ENCODE results near the gene COL21A1.

Gene COL21A1

GRCh38 chr6:56242346-56242745 lies 5.0 kb downstream of the COL21A1 start:
- no peaks in the 10 kb centered on the region for H3K27me3 Mint-ChIP-seq
- ATAC-seq (replicated peaks; ENCODE audit: extremely low read depth, poor library complexity, severe bottlenecking) = no peak
- no peak overlapping the region for H3K4me3 Mint-ChIP-seq
- no peaks in the 10 kb centered on the region for H3K36me3 Mint-ChIP-seq (ENCODE audit: insufficient read depth)
- H3K9me3 Mint-ChIP-seq = no peaks in the 10 kb centered on the region
- no peak for DNase-seq (ENCODE audit: low spot score in 2 of 2)
- no peak overlapping the region for H3K27ac Mint-ChIP-seq (ENCODE audit: low read depth)
- no peaks in the 10 kb centered on the region for H3K4me1 Mint-ChIP-seq

DNA sequence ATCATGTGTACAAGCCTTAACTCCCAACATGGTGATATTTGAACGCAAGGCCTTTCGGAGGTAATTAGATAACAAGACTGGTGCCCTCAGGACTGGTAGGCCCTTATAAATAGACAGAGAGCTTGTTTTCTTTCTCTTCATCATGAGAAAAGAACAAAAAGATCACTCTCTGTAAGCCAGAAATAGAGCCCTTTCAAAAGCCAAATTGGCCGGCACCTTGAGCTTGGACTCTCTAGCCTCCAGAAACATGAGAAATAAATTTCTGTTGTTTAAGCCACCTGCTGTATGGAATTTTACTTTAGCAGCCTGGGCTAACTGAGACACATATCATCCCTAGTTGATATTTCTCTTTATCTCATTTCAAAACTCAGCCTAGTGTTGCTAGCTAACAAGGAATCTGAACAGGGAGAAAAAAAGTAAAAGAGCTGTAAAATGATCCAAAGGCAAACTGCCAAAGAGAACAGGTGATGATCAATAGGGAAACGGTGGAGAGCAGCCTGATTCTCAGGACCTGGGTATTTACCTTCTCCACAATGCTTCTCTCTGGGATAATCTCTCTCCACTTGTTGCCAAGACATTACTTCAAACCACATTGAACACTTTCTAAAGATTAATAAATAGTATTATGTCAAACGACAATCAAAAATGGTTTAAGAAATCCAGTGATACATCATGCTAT lies 6.1 kb downstream of the COL21A1 start:
- no peaks in the 10 kb centered on the region for H3K4me1 Mint-ChIP-seq
- H3K9me3 Mint-ChIP-seq = no peaks in the 10 kb centered on the region
- H3K4me3 Mint-ChIP-seq = no peak overlapping the region
- no peak overlapping the region for H3K27ac Mint-ChIP-seq (ENCODE audit: low read depth)
- no peaks in the 10 kb centered on the region for H3K27me3 Mint-ChIP-seq
- DNase-seq (ENCODE audit: low spot score in 2 of 2) = no peak
- no peak for ATAC-seq (replicated peaks; ENCODE audit: extremely low read depth, poor library complexity, severe bottlenecking)
- H3K36me3 Mint-ChIP-seq (ENCODE audit: insufficient read depth) = no peaks in the 10 kb centered on the region

DNA sequence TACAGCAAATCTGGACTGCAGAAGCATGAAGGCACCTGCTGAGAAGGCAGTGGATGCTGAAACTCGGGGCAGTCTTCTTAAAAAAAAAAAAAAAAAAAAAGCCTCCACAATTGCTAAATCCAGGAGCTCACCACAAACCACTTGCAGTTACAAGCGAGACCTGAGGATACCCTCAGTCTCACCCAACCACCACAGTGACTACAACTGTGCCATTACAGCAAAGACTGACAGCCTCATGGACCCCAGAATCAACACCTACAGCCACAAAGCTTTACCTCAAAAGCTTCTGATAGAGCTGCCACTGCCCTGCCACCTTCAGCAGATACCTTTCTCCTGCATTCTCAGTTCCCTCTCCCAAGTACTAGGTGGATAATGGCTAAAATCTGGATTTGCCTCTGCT lies 9.0 kb downstream of the COL21A1 start:
- H3K4me3 Mint-ChIP-seq = no peak overlapping the region
- H3K9me3 Mint-ChIP-seq = peaks cover 9% of the 10 kb centered on the region
- H3K4me1 Mint-ChIP-seq = no peaks in the 10 kb centered on the region
- no peaks in the 10 kb centered on the region for H3K36me3 Mint-ChIP-seq (ENCODE audit: insufficient read depth)
- ATAC-seq (replicated peaks; ENCODE audit: extremely low read depth, poor library complexity, severe bottlenecking) (no peak), DNase-seq (ENCODE audit: low spot score in 2 of 2) (no peak)
- H3K27ac Mint-ChIP-seq (ENCODE audit: low read depth) = no peak overlapping the region
- H3K27me3 Mint-ChIP-seq = no peaks in the 10 kb centered on the region

- Mint-ChIP-seq H3K36me3 (ENCODE audit: insufficient read depth) (no peaks in the 10 kb centered on the region), H3K27ac (ENCODE audit: low read depth) (no peak overlapping the region), H3K27me3 (no peaks in the 10 kb centered on the region), H3K4me1 (no peaks in the 10 kb centered on the region), H3K4me3 (no peak overlapping the region), H3K9me3 (peaks cover 9% of the 10 kb centered on the region)
- ATAC-seq (replicated peaks; ENCODE audit: extremely low read depth, poor library complexity, severe bottlenecking) (no peak), DNase-seq (ENCODE audit: low spot score in 2 of 2) (no peak)
Observed at GRCh38 chr6:56235245-56235644, 12.1 kb downstream of the COL21A1 start.

- no peak overlapping the region for H3K4me3 Mint-ChIP-seq
- no peaks in the 10 kb centered on the region for H3K27me3 Mint-ChIP-seq
- H3K27ac Mint-ChIP-seq (ENCODE audit: low read depth) = no peak overlapping the region
- H3K4me1 Mint-ChIP-seq = no peaks in the 10 kb centered on the region
- no peaks in the 10 kb centered on the region for H3K36me3 Mint-ChIP-seq (ENCODE audit: insufficient read depth)
- DNase-seq (ENCODE audit: low spot score in 2 of 2) = no peak
- H3K9me3 Mint-ChIP-seq = peaks cover 18% of the 10 kb centered on the region
- no peak for ATAC-seq (replicated peaks; ENCODE audit: extremely low read depth, poor library complexity, severe bottlenecking)
Observed at GRCh38 chr6:56232436-56232835, 14.9 kb downstream of the COL21A1 start.

- H3K27me3 Mint-ChIP-seq = no peaks in the 10 kb centered on the region
- ATAC-seq (replicated peaks; ENCODE audit: extremely low read depth, poor library complexity, severe bottlenecking) (no peak), DNase-seq (ENCODE audit: low spot score in 2 of 2) (no peak)
- H3K36me3 Mint-ChIP-seq (ENCODE audit: insufficient read depth) = no peaks in the 10 kb centered on the region
- H3K27ac Mint-ChIP-seq (ENCODE audit: low read depth) = no peak overlapping the region
- no peak overlapping the region for H3K4me3 Mint-ChIP-seq
- no peaks in the 10 kb centered on the region for H3K4me1 Mint-ChIP-seq
- peaks cover 18% of the 10 kb centered on the region for H3K9me3 Mint-ChIP-seq
Observed at GRCh38 chr6:56231827-56232226, 15.6 kb downstream of the COL21A1 start.

DNA sequence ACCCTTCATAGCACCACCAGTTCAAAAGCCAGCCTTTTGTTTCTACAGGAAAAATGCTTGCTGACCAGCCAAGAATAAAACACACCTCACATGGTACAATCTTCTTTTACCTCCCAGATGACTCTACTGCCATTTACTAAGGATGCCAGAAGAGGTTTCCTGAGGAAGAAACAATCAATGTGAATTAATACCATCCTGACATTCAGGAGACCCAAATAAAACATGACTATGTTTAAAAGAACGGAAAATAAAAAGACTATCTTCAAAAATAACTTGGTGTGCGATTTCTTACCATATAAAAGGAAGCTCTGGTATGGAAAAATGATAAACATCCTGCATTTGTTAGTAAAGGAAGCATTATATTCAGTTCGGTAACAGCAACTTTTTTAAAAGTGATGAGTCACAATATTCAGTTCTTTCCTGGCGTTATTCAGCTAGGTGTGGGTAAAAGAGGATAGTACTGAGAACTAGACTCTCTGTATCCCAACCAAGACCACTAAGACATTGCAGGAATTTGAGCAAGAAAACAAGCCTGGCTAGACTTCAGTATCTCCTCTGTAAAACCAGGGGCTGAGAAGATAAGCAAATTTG lies 16.3 kb downstream of the COL21A1 start:
- DNase-seq (ENCODE audit: low spot score in 2 of 2) (no peak), ATAC-seq (replicated peaks; ENCODE audit: extremely low read depth, poor library complexity, severe bottlenecking) (no peak)
- Mint-ChIP-seq H3K9me3 (peaks cover 18% of the 10 kb centered on the region), H3K27ac (ENCODE audit: low read depth) (no peak overlapping the region), H3K4me1 (no peaks in the 10 kb centered on the region), H3K36me3 (ENCODE audit: insufficient read depth) (no peaks in the 10 kb centered on the region), H3K27me3 (no peaks in the 10 kb centered on the region), H3K4me3 (no peak overlapping the region)

DNA sequence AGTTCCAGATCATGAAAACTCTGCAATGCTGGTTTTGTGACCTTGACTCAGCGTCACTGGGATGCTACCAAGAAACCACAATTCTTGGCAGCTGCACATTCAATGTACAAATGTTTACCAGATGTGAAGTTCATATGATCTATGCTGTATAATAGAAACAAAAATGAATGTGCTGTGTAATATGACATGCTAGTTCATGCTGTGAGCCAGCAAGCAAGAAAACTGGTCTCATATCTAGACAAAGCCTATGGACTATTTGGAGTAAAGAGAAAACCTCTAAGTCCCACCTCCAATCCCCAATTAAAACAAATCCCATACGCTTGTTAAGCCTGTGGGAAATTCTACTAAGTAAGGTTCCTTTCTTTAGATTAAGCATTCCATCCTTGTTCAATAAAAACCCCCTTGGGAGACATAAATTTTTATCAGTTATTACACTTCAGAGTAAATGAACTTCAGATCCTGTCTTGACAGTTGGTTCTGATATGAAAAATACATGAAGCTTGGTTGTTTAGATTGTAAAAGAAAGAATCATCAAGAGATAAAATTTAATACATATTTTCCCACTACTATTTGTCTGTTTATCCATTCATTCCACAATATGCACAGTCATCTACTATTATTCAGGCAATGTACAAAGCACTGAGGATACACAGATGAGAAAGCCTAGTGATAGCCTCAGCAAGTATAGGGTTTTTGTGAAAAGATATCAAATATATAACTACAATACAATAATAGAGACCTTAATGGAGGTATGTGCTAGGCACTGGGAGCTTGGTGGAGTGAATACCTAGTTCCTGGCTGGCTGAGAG lies 20.1 kb downstream of the COL21A1 start:
- no peaks in the 10 kb centered on the region for H3K27me3 Mint-ChIP-seq
- DNase-seq (ENCODE audit: low spot score in 2 of 2) (no peak), ATAC-seq (replicated peaks; ENCODE audit: extremely low read depth, poor library complexity, severe bottlenecking) (no peak)
- H3K36me3 Mint-ChIP-seq (ENCODE audit: insufficient read depth) = no peaks in the 10 kb centered on the region
- H3K4me3 Mint-ChIP-seq = no peak overlapping the region
- H3K4me1 Mint-ChIP-seq = no peaks in the 10 kb centered on the region
- H3K27ac Mint-ChIP-seq (ENCODE audit: low read depth) = no peak overlapping the region
- H3K9me3 Mint-ChIP-seq = peaks cover 14% of the 10 kb centered on the region

GRCh38 chr6:56223995-56224394 lies 23.4 kb downstream of the COL21A1 start:
- Mint-ChIP-seq H3K36me3 (ENCODE audit: insufficient read depth) (no peaks in the 10 kb centered on the region), H3K27ac (ENCODE audit: low read depth) (no peak overlapping the region), H3K9me3 (peaks cover 14% of the 10 kb centered on the region), H3K4me1 (no peaks in the 10 kb centered on the region), H3K4me3 (no peak overlapping the region), H3K27me3 (no peaks in the 10 kb centered on the region)
- ATAC-seq (replicated peaks; ENCODE audit: extremely low read depth, poor library complexity, severe bottlenecking) = no peak
- DNase-seq (ENCODE audit: low spot score in 2 of 2) = no peak

DNA sequence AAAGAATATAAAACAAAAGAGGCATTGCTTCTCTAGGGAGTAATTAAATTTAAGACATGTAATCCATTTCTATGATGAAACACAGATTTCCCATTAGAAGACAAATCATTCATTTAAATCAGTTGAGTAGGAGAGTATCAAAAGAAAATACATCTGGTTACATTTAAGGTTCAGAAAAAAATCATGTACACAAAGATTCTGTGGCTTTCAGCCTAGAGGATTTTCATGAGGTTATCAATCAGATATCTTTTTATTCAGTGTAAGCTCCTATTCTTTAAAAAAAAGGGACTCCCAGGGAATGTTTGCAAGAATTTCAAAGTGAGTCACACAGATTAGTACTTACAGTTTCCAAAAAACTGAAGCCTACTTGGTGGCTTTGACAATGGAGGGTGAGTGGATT lies 24.9 kb downstream of the COL21A1 start:
- no peaks in the 10 kb centered on the region for H3K27me3 Mint-ChIP-seq
- peaks cover 10% of the 10 kb centered on the region for H3K9me3 Mint-ChIP-seq
- H3K27ac Mint-ChIP-seq (ENCODE audit: low read depth) = no peak overlapping the region
- H3K4me1 Mint-ChIP-seq = no peaks in the 10 kb centered on the region
- H3K36me3 Mint-ChIP-seq (ENCODE audit: insufficient read depth) = no peaks in the 10 kb centered on the region
- H3K4me3 Mint-ChIP-seq = no peak overlapping the region
- ATAC-seq (replicated peaks; ENCODE audit: extremely low read depth, poor library complexity, severe bottlenecking) = no peak
- no peak for DNase-seq (ENCODE audit: low spot score in 2 of 2)

DNA sequence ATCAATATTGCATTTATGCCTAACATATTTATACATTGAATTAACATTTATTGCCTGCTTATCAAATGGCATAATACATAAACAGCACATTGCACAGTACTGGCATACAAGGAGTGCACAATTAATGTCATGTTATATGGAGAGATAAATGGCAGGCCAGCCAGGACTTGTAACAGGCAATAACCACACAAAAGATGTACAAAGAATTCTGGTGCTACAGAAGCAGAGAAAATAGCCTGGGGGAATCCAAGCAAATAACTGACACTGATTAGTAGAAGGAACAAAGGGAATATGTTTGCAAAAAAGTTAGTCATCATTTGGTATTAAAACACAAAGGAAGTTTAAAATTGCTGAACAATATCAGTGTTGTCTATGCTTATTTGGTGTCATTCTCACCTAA lies 27.3 kb downstream of the COL21A1 start:
- no peak overlapping the region for H3K27ac Mint-ChIP-seq (ENCODE audit: low read depth)
- H3K4me3 Mint-ChIP-seq = no peak overlapping the region
- H3K36me3 Mint-ChIP-seq (ENCODE audit: insufficient read depth) = no peaks in the 10 kb centered on the region
- ATAC-seq (replicated peaks; ENCODE audit: extremely low read depth, poor library complexity, severe bottlenecking) (no peak), DNase-seq (ENCODE audit: low spot score in 2 of 2) (no peak)
- no peaks in the 10 kb centered on the region for H3K4me1 Mint-ChIP-seq
- H3K27me3 Mint-ChIP-seq = no peaks in the 10 kb centered on the region
- peaks cover 14% of the 10 kb centered on the region for H3K9me3 Mint-ChIP-seq

- ATAC-seq (replicated peaks; ENCODE audit: extremely low read depth, poor library complexity, severe bottlenecking) (no peak), DNase-seq (ENCODE audit: low spot score in 2 of 2) (no peak)
- Mint-ChIP-seq H3K27me3 (no peaks in the 10 kb centered on the region), H3K4me3 (no peak overlapping the region), H3K9me3 (peaks cover 16% of the 10 kb centered on the region), H3K4me1 (no peaks in the 10 kb centered on the region), H3K27ac (ENCODE audit: low read depth) (no peak overlapping the region), H3K36me3 (ENCODE audit: insufficient read depth) (no peaks in the 10 kb centered on the region)
Observed at GRCh38 chr6:56214703-56215101, 32.7 kb downstream of the COL21A1 start.
